Spinal cord (tissue), 10 donors: Measurements from ENCODE around the gene C2orf49. TPM values are rescaled to one million over a fixed set of nuclear protein-coding genes. Genes with fewer than 3 reads are reported as not detected.

Experiments used
- DNase-seq, 6 donors: peaks; one replicate each; pipeline versions ENCODE4 v3.0.0 to v3.0.0-alpha.2; 2013 to 2015; ENCODE audit warnings: low spot score in 6 of 6, low read depth in 4 of 6
- H3K27ac ChIP-seq: one replicate; pipeline ENCODE4 v1.5.1; 2013; ENCODE audit warnings: low read depth, low read length, control low read depth
- H3K27me3 ChIP-seq: one replicate; pipeline ENCODE4 v1.6.1; 2013; ENCODE audit warnings: low read length; ENCODE audit not compliant: control insufficient read depth, insufficient read depth
- H3K36me3 ChIP-seq: one replicate; pipeline ENCODE4 v1.6.1; 2013; ENCODE audit warnings: low read length; ENCODE audit not compliant: control insufficient read depth, insufficient read depth
- H3K4me1 ChIP-seq: one replicate; pipeline ENCODE4 v1.6.1; 2013; ENCODE audit warnings: low read length; ENCODE audit not compliant: control insufficient read depth, insufficient read depth
- H3K4me3 ChIP-seq: one replicate; pipeline ENCODE4 v1.5.1; 2013; ENCODE audit warnings: low read depth, low read length, control low read depth
- H3K9me3 ChIP-seq: one replicate; pipeline ENCODE4 v1.6.1; 2013; ENCODE audit warnings: low read length; ENCODE audit not compliant: control insufficient read depth, insufficient read depth
- WGBS: methylation state at CpG from one replicate; pipeline ENCODE4 v1.1.5; 2013; ENCODE audit warnings: missing lambda C conversion rate; ENCODE audit not compliant: insufficient coverage; 5-methylcytosine and 5-hydroxymethylcytosine counted together
- polyA plus RNA-seq, 2 donors: library from polyadenylated mRNA; unstranded; fragments of 120-200 nt; gene quantifications; one replicate each; pipeline ENCODE4 v1.2.1, GENCODE V29; 2013; ENCODE audit not compliant: insufficient read length in 2 of 2
- total RNA-seq, 2 donors: library from RNA; depleted of rRNA in 1 of 2; stranded (reverse); fragments of 120-200 nt in 1 of 2; fragments of >200 nt in 1 of 2; gene quantifications; one replicate each; pipeline versions ENCODE4 v1.2.3 to v1.2.4, GENCODE V29; 2013 to 2014
- donor health status: healthy.

The C2orf49 gene
- total and polyA plus RNA-seq, 4 donors = 22.2 to 27.5 (median 22.7) TPM

DNA sequence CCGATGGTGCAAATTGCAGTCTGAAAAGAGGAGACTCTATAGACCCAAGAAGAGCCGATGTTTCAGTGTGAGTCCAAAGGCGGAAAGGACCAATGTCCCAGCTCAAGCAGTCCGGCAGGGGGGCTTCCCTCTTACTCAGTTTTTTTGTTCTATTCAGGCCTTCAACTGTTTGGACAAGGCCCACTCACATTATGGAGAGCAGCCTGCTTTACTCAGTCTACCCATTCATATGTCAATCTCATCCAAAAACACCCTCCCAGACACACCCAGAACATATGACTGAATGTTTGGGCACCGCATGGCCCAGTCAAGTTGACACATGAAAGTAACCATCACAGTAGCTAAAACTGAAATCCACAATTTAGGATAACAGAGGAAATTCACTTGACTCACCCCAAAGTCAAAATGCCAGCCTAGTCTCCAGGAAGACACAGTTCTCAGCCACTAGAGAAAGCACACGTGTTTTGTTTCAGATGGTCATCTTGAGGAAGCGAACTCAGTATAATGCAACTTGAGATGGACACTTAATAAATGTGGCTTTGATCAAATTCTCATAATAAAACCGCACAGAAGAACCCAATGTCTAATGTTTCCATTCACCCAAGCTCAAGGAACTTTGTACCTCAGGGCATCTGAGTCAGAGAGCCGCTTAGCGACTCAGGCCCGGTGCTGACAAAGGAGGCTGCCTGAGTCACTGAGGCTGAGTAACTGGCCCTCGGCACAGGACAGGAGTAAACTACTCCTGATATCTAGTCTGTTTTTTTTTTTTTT is 59.1 kb downstream of the C2orf49 start:
- Histone ChIP-seq H3K36me3 (no peaks in the 10 kb centered on the region), H3K27ac (no peak overlapping the region), H3K9me3 (no peaks in the 10 kb centered on the region), H3K4me1 (peaks cover 13% of the 10 kb centered on the region), H3K4me3 (no peak overlapping the region), H3K27me3 (peaks cover 15% of the 10 kb centered on the region)
- WGBS = 97% methylated on average over 7 of the region's 12 CpGs
- DNase-seq = no peak

DNA sequence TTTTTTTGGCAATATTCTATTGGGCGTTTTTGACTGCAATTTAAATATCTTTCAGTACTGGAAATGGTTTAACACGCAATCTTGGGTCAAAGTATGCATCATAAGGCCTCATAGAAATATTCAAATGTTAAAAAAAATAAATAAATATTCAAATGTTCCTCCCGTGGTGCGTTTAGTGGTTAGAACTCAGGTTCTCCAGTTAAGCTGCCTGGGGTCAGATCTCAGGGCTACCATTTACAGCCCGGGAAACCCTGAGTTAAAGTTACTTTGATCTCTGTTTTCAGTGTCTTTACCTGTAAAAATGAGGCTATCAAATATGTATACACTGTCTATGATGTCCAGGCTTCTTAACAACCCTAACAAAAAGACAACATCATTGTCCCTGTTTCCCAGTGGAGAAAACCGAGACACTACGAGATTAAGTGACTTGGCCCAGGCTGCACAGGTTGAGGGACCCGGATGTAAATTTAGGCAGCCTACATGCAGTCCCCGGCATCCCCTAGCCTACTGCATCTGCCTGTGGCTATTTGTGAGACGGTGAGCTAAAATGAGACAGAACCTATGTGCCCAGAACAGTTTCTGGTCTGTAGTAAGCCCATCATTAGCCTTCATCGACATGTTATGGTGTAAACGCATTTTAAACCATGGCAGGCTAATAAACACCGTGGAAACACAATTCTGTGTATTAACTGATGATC is 59.8 kb downstream of the C2orf49 start:
- Histone ChIP-seq H3K27me3 (peaks cover 15% of the 10 kb centered on the region), H3K9me3 (no peaks in the 10 kb centered on the region), H3K27ac (no peak overlapping the region), H3K36me3 (no peaks in the 10 kb centered on the region), H3K4me1 (peaks cover 13% of the 10 kb centered on the region), H3K4me3 (no peak overlapping the region)
- no peak for DNase-seq
- 92% methylated on average over 5 of the region's 13 CpGs for WGBS

DNA sequence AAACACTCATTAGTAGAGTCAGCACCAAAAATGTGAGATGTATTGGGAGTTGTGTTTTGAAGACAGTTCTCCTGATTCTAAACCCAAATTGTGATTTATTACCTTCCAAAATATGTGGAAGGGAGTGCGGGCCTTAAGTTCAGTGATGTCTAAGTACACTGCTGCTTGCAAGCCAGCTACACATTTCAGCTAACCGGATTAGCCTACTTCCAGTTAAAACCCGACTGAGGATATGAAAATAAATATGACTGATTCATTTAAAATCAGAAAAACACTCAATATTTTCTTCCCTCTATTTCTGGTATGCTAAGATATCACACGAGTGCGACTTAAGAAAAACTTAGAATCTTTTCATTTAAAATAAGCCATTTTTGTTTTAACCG is 60.6 kb downstream of the C2orf49 start:
- peaks cover 15% of the 10 kb centered on the region for H3K27me3 ChIP-seq
- H3K9me3 ChIP-seq = no peaks in the 10 kb centered on the region
- no peaks in the 10 kb centered on the region for H3K36me3 ChIP-seq
- peak in 1 of 6 donors; percentile 20 for DNase-seq
- H3K4me3 ChIP-seq = peak overlapping the region; percentile 70
- H3K4me1 ChIP-seq = peaks cover 13% of the 10 kb centered on the region
- H3K27ac ChIP-seq = no peak overlapping the region
- 44% methylated on average over 3 of the region's 6 CpGs for WGBS

DNA sequence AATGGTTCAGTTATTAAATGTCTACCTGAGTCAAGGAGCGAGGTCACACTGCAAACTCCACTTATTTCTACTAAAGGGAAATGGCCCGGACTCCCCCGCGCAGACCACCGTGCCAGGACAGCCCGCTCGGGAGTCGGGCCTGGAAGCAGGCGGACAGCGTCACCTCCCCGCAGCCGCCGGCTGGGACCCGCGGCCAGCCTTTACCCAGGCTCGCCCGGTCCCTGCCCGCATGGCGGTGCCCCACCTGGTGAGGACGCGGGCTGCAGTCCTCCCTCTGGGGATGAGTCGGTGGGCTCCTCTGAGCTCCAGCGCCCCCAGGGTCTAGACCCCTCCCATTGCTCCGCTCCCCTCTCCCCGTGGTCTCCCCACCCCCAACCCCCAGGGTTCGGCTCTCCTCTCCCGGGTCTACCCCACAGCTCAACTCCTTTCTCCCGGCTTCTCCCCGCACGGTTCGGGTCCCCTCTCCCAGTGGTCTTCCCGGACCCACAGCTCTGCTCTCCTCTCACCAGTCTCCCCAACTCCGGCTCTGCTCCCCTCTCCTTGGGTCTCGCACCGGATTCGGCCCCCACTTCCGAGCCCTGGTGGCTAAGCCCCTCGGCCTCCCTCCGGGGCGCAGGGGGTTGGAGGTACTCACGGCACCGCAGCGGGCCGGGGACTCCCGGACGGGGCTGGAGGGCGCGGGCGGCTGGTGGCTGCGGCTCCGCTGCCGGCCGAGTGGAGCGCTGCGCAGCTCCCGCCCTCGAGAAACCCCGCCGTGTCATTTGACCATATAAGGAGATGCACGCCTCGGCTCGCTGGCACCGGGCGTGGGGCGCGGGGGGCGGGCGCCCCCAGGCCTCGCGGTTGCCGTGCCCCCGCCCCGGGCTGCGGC is 61.2 kb downstream of the C2orf49 start, which contains the start of gene FHL2:
Gene FHL2 (minus strand): TSS at position 716 of the 871 bp plus-strand sequence. CDS start 12,535 bp downstream, outside the sequence.
- H3K4me3 ChIP-seq = peak within 1 kb of the TSS; percentile 70
- H3K4me1 ChIP-seq = peaks cover 13% of the 10 kb centered on the region
- peak within 1 kb of the TSS; percentile 71 for H3K27ac ChIP-seq
- H3K9me3 ChIP-seq = no peaks in the 10 kb centered on the region
- WGBS = under 1% methylated on average over 74 of the region's 74 CpGs
- H3K27me3 ChIP-seq = peaks cover 15% of the 10 kb centered on the region
- no peaks in the 10 kb centered on the region for H3K36me3 ChIP-seq
- peak in 4 of 6 donors; percentile 23 to 88 (median 60) for DNase-seq

Other genes starting within 250 kb of the C2orf49 start
- under 1 TPM; 0.39 to 0.99 TPM for gene GPR45, start 95.8 kb upstream of the C2orf49 start, total RNA-seq
- 1 to 10 TPM; 3.5 to 3.6 TPM for gene GPR45, start 95.8 kb upstream of the C2orf49 start, polyA plus RNA-seq
- 10 to 100 TPM; 14.7 to 17.5 TPM for gene TGFBRAP1, start 7.8 kb upstream of the C2orf49 start, total RNA-seq
- 10 to 100 TPM; 18.1 to 18.9 TPM for gene TGFBRAP1, start 7.8 kb upstream of the C2orf49 start, polyA plus RNA-seq
- 10 to 100 TPM; 19.8 to 23.4 TPM for gene FHL2, start 61.5 kb downstream of the C2orf49 start, total RNA-seq
- 10 to 100 TPM in 1 of 2 donors, 1 to 10 TPM in 1; 7.7 to 11.1 TPM for gene FHL2, start 61.5 kb downstream of the C2orf49 start, polyA plus RNA-seq